SIG-M5 treated with dmso at 0.1 percent for 504 hours (cell line): ENCODE data around the gene GNG8.
"Not testable (repeated sequence)": the region's sequence is repeated elsewhere in the genome, so short reads cannot be mapped to it uniquely, and the experiment has no call there.

Experiments used
- DNase-seq: peaks from one replicate; lab custom pipeline; 2025; ENCODE audit not compliant: unreplicated experiment; lab: John Stamatoyannopoulos, UW

The GNG8 gene

GRCh38 chr19:46648060-46648960 is 12.3 kb upstream of the GNG8 start:
- DNase-seq: no peak

- no peak for DNase-seq
Measured at GRCh38 chr19:46646402-46646801, 10.4 kb upstream of the GNG8 start.

GRCh38 chr19:46644720-46645119 is 8.7 kb upstream of the GNG8 start:
- no peak for DNase-seq

GRCh38 chr19:46640656-46641055 is 4.7 kb upstream of the GNG8 start:
- no peak for DNase-seq

- DNase-seq: no peak
Measured at GRCh38 chr19:46639358-46640182, 3.6 kb upstream of the GNG8 start.

GRCh38 chr19:46637224-46637623 is 1.2 kb upstream of the GNG8 start:
- DNase-seq: no peak

- DNase-seq: no peak
Measured at GRCh38 chr19:46634656-46635218, 1.3 kb downstream of the GNG8 start.

GRCh38 chr19:46634045-46634655 is 1.9 kb downstream of the GNG8 start:
- peak; percentile 71 for DNase-seq

- no peak for DNase-seq
Measured at GRCh38 chr19:46633130-46633529, 2.9 kb downstream of the GNG8 start.

GRCh38 chr19:46631481-46631880 is 4.5 kb downstream of the GNG8 start:
- no peak for DNase-seq

- DNase-seq: no peak
Measured at GRCh38 chr19:46630586-46631205, 5.3 kb downstream of the GNG8 start.

- no peak for DNase-seq
Measured at GRCh38 chr19:46629546-46630025, 6.4 kb downstream of the GNG8 start.

- not testable (repeated sequence) for DNase-seq
Measured at GRCh38 chr19:46628970-46629369, 7.0 kb downstream of the GNG8 start.

GRCh38 chr19:46626446-46626845 is 9.6 kb downstream of the GNG8 start:
- DNase-seq: no peak

- DNase-seq: no peak
Measured at GRCh38 chr19:46625731-46626130, 10.3 kb downstream of the GNG8 start.

- peak; percentile 58 for DNase-seq
Measured at GRCh38 chr19:46624958-46625661, 10.9 kb downstream of the GNG8 start, which contains the start of gene PTGIR. TSS of gene PTGIR (minus strand) at chr19:46625089. CDS start at chr19:46624225, 864 bp downstream.

GRCh38 chr19:46623915-46624502 is 12.0 kb downstream of the GNG8 start:
- no peak for DNase-seq

- no peak for DNase-seq
Measured at GRCh38 chr19:46622118-46622446, 13.9 kb downstream of the GNG8 start.

GRCh38 chr19:46621191-46622117 is 14.5 kb downstream of the GNG8 start:
- no peak for DNase-seq
